Colonic mucosa (tissue), 4 donors: ENCODE data around the gene MAGI2. TPM values are rescaled to one million over a fixed set of nuclear protein-coding genes. Genes with fewer than 3 reads are reported as not detected.
A peak's percentile ranks its signal among the peaks of the same experiment; 100 is the strongest.

Experiments used
- DNase-seq: peaks from one replicate; pipeline ENCODE4 v3.0.0-alpha.2; 2020
- H3K27ac ChIP-seq: fragments of 200-600 bp; one replicate; pipeline ENCODE4 v1.8.0; 2021
- H3K27me3 ChIP-seq: fragments of 200-600 bp; one replicate; pipeline ENCODE4 v1.8.0; 2021
- H3K36me3 ChIP-seq: fragments of 200-600 bp; one replicate; pipeline ENCODE4 v1.8.0; 2021
- H3K4me1 ChIP-seq: fragments of 200-600 bp; one replicate; pipeline ENCODE4 v1.8.0; 2021; ENCODE audit warnings: mild to moderate bottlenecking
- H3K4me3 ChIP-seq: fragments of 200-600 bp; one replicate; pipeline ENCODE4 v1.8.0; 2021
- H3K9ac ChIP-seq, 2 donors: one replicate each; pipeline ENCODE4 v1.7.0; 2013; ENCODE audit warnings: control low read depth in 2 of 2, low read depth in 2 of 2, low read length in 2 of 2
- H3K9me3 ChIP-seq: fragments of 200-600 bp; one replicate; pipeline ENCODE4 v1.8.0; 2021
- intact Hi-C: fragments of 100-400 bp; cut with DNase I; formaldehyde crosslinking; loops from one replicate; pipeline ENCODE4 v1.14.1; 2022
- total RNA-seq, 2 donors: library from RNA; stranded (reverse); fragmentation: NEBNext Ultra II Directional in 1 of 2; extraction: Animal tissue kit (Norgen Biotek cat#: 25700) in 1 of 2; gene quantifications; one replicate each; pipeline ENCODE4 v1.2.1, GENCODE V29; 2021
- TF ChIP-seq, protein P1 (sequence below): fragments of 200-600 bp; IDR thresholded peaks from one replicate; pipeline ENCODE4 v1.8.0; 2022; ENCODE audit warnings: antibody characterized with exemption, mild to moderate bottlenecking
- donor health status: healthy.
- donor health status: DM: no; HTN: no; CAD: no.
- donor health status: DM: no; HTN: no; CAD: no.

The MAGI2 gene
- total RNA-seq, 2 donors from 2014 or later, result 1.1 to 2.4 TPM

DNA sequence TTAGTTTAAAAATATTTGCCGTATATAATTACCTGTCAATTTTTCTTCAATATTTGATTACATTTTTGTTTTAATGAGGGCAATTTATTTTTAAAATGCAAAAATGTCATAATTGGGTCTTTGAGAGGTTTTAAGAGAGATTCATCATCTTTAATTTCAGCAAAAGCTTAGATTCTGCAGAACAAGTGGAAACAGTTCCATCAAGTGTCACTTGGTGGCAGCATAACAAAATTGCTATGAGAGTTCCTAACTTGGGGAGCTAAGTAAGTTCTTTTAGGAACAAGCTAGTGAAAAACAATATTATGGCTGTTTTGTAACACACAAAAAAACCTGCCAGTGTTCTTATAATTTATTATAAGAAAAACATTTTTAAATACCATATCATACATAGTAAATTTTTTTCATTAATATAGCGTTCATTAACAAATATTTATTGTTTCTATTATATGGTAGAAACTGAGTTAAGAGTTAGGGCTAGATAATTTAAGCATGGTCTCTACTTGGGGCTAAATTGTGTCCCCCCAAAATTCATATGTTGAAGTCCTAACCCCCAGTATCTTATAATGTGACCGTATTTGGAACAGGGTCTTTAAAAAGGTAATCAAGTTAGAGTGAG is 155.2 kb downstream of the MAGI2 start:
- H3K9ac ChIP-seq, result no peak overlapping the region
- H3K27ac ChIP-seq, result no peak overlapping the region
- no peaks in the 10 kb centered on the region for H3K27me3 ChIP-seq
- no peak overlapping the region for H3K4me3 ChIP-seq
- TF ChIP-seq, protein P1, sequence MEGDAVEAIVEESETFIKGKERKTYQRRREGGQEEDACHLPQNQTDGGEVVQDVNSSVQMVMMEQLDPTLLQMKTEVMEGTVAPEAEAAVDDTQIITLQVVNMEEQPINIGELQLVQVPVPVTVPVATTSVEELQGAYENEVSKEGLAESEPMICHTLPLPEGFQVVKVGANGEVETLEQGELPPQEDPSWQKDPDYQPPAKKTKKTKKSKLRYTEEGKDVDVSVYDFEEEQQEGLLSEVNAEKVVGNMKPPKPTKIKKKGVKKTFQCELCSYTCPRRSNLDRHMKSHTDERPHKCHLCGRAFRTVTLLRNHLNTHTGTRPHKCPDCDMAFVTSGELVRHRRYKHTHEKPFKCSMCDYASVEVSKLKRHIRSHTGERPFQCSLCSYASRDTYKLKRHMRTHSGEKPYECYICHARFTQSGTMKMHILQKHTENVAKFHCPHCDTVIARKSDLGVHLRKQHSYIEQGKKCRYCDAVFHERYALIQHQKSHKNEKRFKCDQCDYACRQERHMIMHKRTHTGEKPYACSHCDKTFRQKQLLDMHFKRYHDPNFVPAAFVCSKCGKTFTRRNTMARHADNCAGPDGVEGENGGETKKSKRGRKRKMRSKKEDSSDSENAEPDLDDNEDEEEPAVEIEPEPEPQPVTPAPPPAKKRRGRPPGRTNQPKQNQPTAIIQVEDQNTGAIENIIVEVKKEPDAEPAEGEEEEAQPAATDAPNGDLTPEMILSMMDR, result peak; percentile 64
- intact Hi-C loops, result loop anchor here (10.0 kb wide), 1 partner anchor 727 kb away; no protein-coding TSS in a partner anchor
- peak; percentile 26 for DNase-seq
- H3K9me3 ChIP-seq, result no peaks in the 10 kb centered on the region
- no peaks in the 10 kb centered on the region for H3K4me1 ChIP-seq
- H3K36me3 ChIP-seq, result no peaks in the 10 kb centered on the region

DNA sequence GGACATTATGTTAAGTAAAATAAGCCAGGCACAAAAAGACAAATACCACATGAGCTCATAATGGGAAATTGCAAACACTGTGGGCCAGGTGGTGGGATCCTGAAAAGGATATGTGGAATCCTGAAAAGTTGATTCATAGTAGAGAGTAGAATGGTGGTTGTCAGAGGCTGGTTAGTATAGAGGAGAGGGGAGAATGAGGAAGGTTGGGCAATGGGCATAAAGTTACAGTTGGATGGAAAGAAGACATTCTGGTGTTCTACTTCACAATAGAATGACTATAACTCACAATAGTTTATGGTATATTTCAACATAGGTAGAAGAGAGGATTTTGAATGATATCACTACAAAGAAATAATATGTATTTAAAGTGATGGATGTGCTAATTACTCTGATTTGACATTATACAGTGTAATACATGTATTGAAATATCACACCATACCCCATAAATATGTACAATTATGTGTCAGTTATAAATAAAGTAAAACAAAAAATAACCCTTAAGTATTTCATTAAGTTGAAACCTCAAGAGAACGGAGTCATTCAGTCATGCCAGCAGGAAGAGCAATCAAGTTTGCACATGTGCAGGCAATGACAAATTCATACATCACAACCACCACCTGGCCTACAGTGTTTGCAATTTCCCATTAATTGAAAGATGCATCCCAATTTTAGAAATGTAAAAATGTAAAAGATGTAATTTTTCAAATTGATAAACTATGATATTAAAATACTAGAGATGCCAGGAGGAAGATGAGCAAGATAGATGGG is 156.7 kb downstream of the MAGI2 start:
- no peaks in the 10 kb centered on the region for H3K4me1 ChIP-seq
- DNase-seq, result no peak
- no peaks in the 10 kb centered on the region for H3K27me3 ChIP-seq
- TF ChIP-seq, protein P1, result no peak
- no peaks in the 10 kb centered on the region for H3K9me3 ChIP-seq
- H3K9ac ChIP-seq, result no peak overlapping the region
- H3K27ac ChIP-seq, result no peak overlapping the region
- intact Hi-C loops, result loop anchor here (10.0 kb wide), 1 partner anchor 728 kb away; no protein-coding TSS in a partner anchor
- H3K36me3 ChIP-seq, result no peaks in the 10 kb centered on the region
- H3K4me3 ChIP-seq, result no peak overlapping the region

DNA sequence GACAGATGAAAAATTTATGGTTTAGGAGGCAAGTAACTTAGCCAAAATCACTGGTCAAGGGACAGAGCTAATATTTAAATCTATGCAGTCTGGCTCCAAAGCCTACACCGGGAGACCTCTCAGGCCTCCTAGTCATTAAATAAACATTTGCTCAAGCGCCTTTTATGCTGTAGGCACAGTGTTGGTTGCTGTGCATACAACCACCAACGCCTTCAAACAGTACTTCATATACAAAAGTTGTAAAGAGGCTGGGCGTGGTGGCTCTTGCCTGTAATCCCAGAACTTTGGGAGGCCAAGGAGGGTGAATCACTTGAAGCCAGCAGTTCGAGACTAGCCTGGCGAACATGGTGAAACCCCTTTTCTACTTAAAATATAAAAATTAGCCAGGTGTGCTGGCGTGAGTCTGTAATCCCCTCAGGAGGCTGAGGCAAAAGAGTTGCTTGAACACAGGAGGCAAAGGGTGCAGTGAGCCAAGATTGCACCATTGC is 159.8 kb downstream of the MAGI2 start:
- peak; percentile 42 for DNase-seq
- Histone ChIP-seq H3K27ac (no peak overlapping the region), H3K4me1 (no peaks in the 10 kb centered on the region), H3K27me3 (no peaks in the 10 kb centered on the region), H3K36me3 (no peaks in the 10 kb centered on the region), H3K9me3 (no peaks in the 10 kb centered on the region), H3K4me3 (no peak overlapping the region), H3K9ac (no peak overlapping the region)
- TF ChIP-seq, protein P1, result no peak
- intact Hi-C loops, result loop anchor here (10.0 kb wide), 1 partner anchor 731 kb away; no protein-coding TSS in a partner anchor

GRCh38 chr7:79292834-79293233 is 160.6 kb downstream of the MAGI2 start:
- TF ChIP-seq, protein P1, result no peak
- H3K9me3 ChIP-seq, result no peaks in the 10 kb centered on the region
- no peak for DNase-seq
- H3K4me3 ChIP-seq, result no peak overlapping the region
- H3K27me3 ChIP-seq, result no peaks in the 10 kb centered on the region
- H3K36me3 ChIP-seq, result no peaks in the 10 kb centered on the region
- no peak overlapping the region for H3K27ac ChIP-seq
- no peaks in the 10 kb centered on the region for H3K4me1 ChIP-seq
- no peak overlapping the region for H3K9ac ChIP-seq
- intact Hi-C loops, result loop anchor here (10.0 kb wide), 1 partner anchor 732 kb away; no protein-coding TSS in a partner anchor

- H3K4me3 ChIP-seq, result no peak overlapping the region
- TF ChIP-seq, protein P1, result no peak
- no peaks in the 10 kb centered on the region for H3K4me1 ChIP-seq
- no peaks in the 10 kb centered on the region for H3K36me3 ChIP-seq
- H3K9ac ChIP-seq, result no peak overlapping the region
- no peak for DNase-seq
- no peaks in the 10 kb centered on the region for H3K27me3 ChIP-seq
- no peak overlapping the region for H3K27ac ChIP-seq
- intact Hi-C loops, result loop anchor here (10.0 kb wide), 1 partner anchor 733 kb away; no protein-coding TSS in a partner anchor
- H3K9me3 ChIP-seq, result no peaks in the 10 kb centered on the region
Measured at GRCh38 chr7:79291498-79291865, 162.0 kb downstream of the MAGI2 start.
